ENCODE measurements around the gene DDX39B. TPM values are rescaled to one million over a fixed set of nuclear protein-coding genes. Genes with fewer than 3 reads are reported as not detected.

DDX39B gene
- total RNA-seq, 2 experiments from 2014 or later: 568 to 572 TPM

- Mint-ChIP-seq H3K27me3 (no peaks in the 10 kb centered on the region), H3K36me3 (ENCODE audit: low read depth) (peaks cover 52% of the 10 kb centered on the region), H3K4me1 (ENCODE audit: low read depth) (peaks cover 83% of the 10 kb centered on the region), H3K27ac (peak overlapping the region; percentile 90), H3K4me3 (peak overlapping the region; percentile 56), H3K9me3 (no peaks in the 10 kb centered on the region)
- no peak for TF ChIP-seq CTCF (IDR thresholded peaks at IDR 0.05)
- ATAC-seq (no peak), DNase-seq (no peak)
- POLR2A ChIA-PET: interaction anchor here (1.2 to 35.7 kb wide), 6 partner anchors 9 to 92 kb away, joined by 4 to 1181 read pairs (median 8); partner anchors contain the start of genes BAG6, DDX39B, LST1 and LTA
- intact Hi-C loops (cut with micrococcal nuclease): loop anchor here (10.0 kb wide), 1 partner anchor 264 kb away; the partner anchor contains the start of gene HSPA1B
- CTCF ChIA-PET: interaction anchor here (0.6 to 56.2 kb wide), 4 partner anchors 9 to 39 kb away, joined by 3 to 2542 read pairs (median 35); partner anchors contain the start of genes LST1, LTA, LTB and NCR3
Observed at GRCh38 chr6:31560697-31561058, 18.9 kb upstream of the DDX39B start.

GRCh38 chr6:31559958-31560696, 18.3 kb upstream of the DDX39B start:
- peaks cover 49% of the 10 kb centered on the region for H3K36me3 Mint-ChIP-seq (ENCODE audit: low read depth)
- TF ChIP-seq CTCF (IDR thresholded peaks at IDR 0.05): no peak
- no peaks in the 10 kb centered on the region for H3K27me3 Mint-ChIP-seq
- H3K4me3 Mint-ChIP-seq: peak overlapping the region; percentile 56
- H3K4me1 Mint-ChIP-seq (ENCODE audit: low read depth): peaks cover 78% of the 10 kb centered on the region
- H3K27ac Mint-ChIP-seq: peak overlapping the region; percentile 90
- no peaks in the 10 kb centered on the region for H3K9me3 Mint-ChIP-seq
- POLR2A ChIA-PET: interaction anchor here (1.2 to 35.7 kb wide), 7 partner anchors 9 to 92 kb away, joined by 3 to 1181 read pairs (median 8); partner anchors contain the start of genes BAG6, DDX39B, LST1 and LTA
- intact Hi-C loops (cut with micrococcal nuclease): loop anchor here (1.0 to 10.0 kb wide), 3 partner anchors 8 to 265 kb away; partner anchors contain the start of genes HSPA1B and TNF
- DNase-seq: peak; percentile 86
- ATAC-seq: peak; percentile 69
- CTCF ChIA-PET: interaction anchor here (0.6 to 56.2 kb wide), 6 partner anchors 9 to 38 kb away, joined by 3 to 2542 read pairs (median 16); partner anchors contain the start of genes ATP6V1G2, LST1, LTA and LTB

- Mint-ChIP-seq H3K4me1 (ENCODE audit: low read depth) (peaks cover 76% of the 10 kb centered on the region), H3K36me3 (ENCODE audit: low read depth) (peaks cover 45% of the 10 kb centered on the region), H3K4me3 (peak overlapping the region; percentile 56), H3K27me3 (no peaks in the 10 kb centered on the region), H3K9me3 (no peaks in the 10 kb centered on the region), H3K27ac (peak overlapping the region; percentile 90)
- no peak for DNase-seq
- peak; percentile 34 for ATAC-seq
- intact Hi-C loops (cut with micrococcal nuclease): loop anchor here (1.0 to 2.0 kb wide), 2 partner anchors 9 to 15 kb away; partner anchors contain the start of gene TNF
- TF ChIP-seq CTCF (IDR thresholded peaks at IDR 0.05): no peak
- POLR2A ChIA-PET: interaction anchor here (1.2 to 35.7 kb wide), 7 partner anchors 8 to 93 kb away, joined by 3 to 1181 read pairs (median 5); partner anchors contain the start of genes BAG6, DDX39B, LST1 and LTA
- CTCF ChIA-PET: interaction anchor here (1.5 to 56.2 kb wide), 5 partner anchors 9 to 32 kb away, joined by 5 to 2542 read pairs (median 25); partner anchors contain the start of genes ATP6V1G2, LST1, LTA and LTB
Observed at GRCh38 chr6:31559606-31559957, 17.8 kb upstream of the DDX39B start.

GRCh38 chr6:31558631-31559500, 17.1 kb upstream of the DDX39B start:
- intact Hi-C loops (cut with micrococcal nuclease): loop anchor here (1.0 to 2.0 kb wide), 2 partner anchors 9 to 16 kb away; partner anchors contain the start of gene TNF
- Mint-ChIP-seq H3K4me1 (ENCODE audit: low read depth) (peaks cover 80% of the 10 kb centered on the region), H3K36me3 (ENCODE audit: low read depth) (peaks cover 45% of the 10 kb centered on the region), H3K27me3 (no peaks in the 10 kb centered on the region), H3K9me3 (no peaks in the 10 kb centered on the region), H3K27ac (peak overlapping the region; percentile 90), H3K4me3 (peak overlapping the region; percentile 56)
- ChIA-PET CTCF (interaction anchor here (1.5 to 56.2 kb wide), 5 partner anchors 8 to 33 kb away, joined by 5 to 2542 read pairs (median 25); partner anchors contain the start of genes ATP6V1G2, LST1, LTA and LTB), POLR2A (interaction anchor here (1.1 to 35.7 kb wide), 7 partner anchors 7 to 93 kb away, joined by 3 to 1181 read pairs (median 4); partner anchors contain the start of genes BAG6, LST1, LTA and LTB)
- peak; percentile 85 for DNase-seq
- TF ChIP-seq CTCF (IDR thresholded peaks at IDR 0.05): no peak
- ATAC-seq: peak; percentile 54

Data from activated CD8-positive, alpha-beta T cell treated with anti-CD3 and anti-CD28 coated beads for 36 hours (primary cell).